ENCODE data around the gene EFNA5. TPM values are rescaled to one million over a fixed set of nuclear protein-coding genes. Genes with fewer than 3 reads are reported as not detected.

EFNA5 gene
- total RNA-seq, 1 donor from 2014 or later, result 10.2 TPM

- TF ChIP-seq, protein P1, sequence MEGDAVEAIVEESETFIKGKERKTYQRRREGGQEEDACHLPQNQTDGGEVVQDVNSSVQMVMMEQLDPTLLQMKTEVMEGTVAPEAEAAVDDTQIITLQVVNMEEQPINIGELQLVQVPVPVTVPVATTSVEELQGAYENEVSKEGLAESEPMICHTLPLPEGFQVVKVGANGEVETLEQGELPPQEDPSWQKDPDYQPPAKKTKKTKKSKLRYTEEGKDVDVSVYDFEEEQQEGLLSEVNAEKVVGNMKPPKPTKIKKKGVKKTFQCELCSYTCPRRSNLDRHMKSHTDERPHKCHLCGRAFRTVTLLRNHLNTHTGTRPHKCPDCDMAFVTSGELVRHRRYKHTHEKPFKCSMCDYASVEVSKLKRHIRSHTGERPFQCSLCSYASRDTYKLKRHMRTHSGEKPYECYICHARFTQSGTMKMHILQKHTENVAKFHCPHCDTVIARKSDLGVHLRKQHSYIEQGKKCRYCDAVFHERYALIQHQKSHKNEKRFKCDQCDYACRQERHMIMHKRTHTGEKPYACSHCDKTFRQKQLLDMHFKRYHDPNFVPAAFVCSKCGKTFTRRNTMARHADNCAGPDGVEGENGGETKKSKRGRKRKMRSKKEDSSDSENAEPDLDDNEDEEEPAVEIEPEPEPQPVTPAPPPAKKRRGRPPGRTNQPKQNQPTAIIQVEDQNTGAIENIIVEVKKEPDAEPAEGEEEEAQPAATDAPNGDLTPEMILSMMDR (IDR thresholded peaks at IDR 0.05), result no peak
- intact Hi-C loops (cut with DNase I), result no loop called here
- no peaks in the 10 kb centered on the region for H3K9me3 ChIP-seq
Observed at GRCh38 chr5:107532916-107533315, 137.8 kb downstream of the EFNA5 start.

DNA sequence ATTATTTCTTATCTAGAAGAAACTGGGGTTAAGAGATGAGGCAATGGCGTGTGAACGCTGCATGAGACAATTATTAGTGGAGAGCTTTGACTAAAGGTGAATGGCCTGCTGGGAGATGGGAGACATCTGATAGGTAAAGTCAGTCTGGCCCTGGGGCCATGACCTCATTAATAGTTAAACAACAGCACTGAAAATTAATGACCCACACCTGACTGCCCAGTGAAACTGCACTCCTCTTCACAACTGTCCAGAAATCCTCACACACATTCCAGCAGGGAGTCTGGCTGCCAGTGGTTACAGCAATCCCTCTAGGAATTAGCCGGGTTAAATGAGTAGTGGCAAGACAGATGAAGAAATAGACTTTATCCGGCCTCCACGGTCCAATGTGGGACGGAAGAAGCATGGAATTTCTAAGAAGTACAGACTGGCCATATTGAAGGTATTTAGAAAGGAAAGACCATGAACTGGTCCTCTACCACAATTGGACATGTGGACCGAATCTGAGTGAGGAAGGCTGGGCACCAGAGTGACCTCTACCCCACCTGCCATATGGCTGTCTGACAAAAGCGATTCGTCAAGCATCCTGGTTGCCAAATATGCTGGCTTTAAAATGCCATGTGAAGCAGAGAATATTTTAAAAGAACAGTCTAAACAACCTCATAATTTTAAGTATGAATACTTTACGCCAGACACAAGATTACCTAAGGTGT, 138.4 kb downstream of the EFNA5 start:
- Histone ChIP-seq H3K4me1 (no peaks in the 10 kb centered on the region), H3K9me3 (no peaks in the 10 kb centered on the region), H3K27me3 (ENCODE audit: low read depth) (no peaks in the 10 kb centered on the region), H3K4me3 (no peak overlapping the region), H3K27ac (no peak overlapping the region), H3K36me3 (no peaks in the 10 kb centered on the region)
- intact Hi-C loops (cut with DNase I), result no loop called here
- TF ChIP-seq, protein P1 (IDR thresholded peaks at IDR 0.05), result no peak
- ATAC-seq (no peak), DNase-seq (no peak)

More at GRCh38 chr5:107532916-107533315, 137.8 kb downstream of the EFNA5 start:
- DNase-seq (no peak), ATAC-seq (no peak)
- Histone ChIP-seq H3K27ac (no peak overlapping the region), H3K4me1 (no peaks in the 10 kb centered on the region), H3K27me3 (ENCODE audit: low read depth) (no peaks in the 10 kb centered on the region), H3K36me3 (no peaks in the 10 kb centered on the region), H3K4me3 (no peak overlapping the region)

- TF ChIP-seq, protein P1 (IDR thresholded peaks at IDR 0.05), result no peak
- intact Hi-C loops (cut with DNase I), result no loop called here
- no peak for ATAC-seq
- H3K27ac ChIP-seq, result no peak overlapping the region
- H3K36me3 ChIP-seq, result no peaks in the 10 kb centered on the region
- DNase-seq, result no peak
- H3K27me3 ChIP-seq (ENCODE audit: low read depth), result no peaks in the 10 kb centered on the region
- no peaks in the 10 kb centered on the region for H3K4me1 ChIP-seq
- H3K9me3 ChIP-seq, result no peaks in the 10 kb centered on the region
- H3K4me3 ChIP-seq, result no peak overlapping the region
Observed at GRCh38 chr5:107531308-107531707, 139.4 kb downstream of the EFNA5 start.

- Histone ChIP-seq H3K4me1 (no peaks in the 10 kb centered on the region), H3K4me3 (no peak overlapping the region), H3K9me3 (no peaks in the 10 kb centered on the region), H3K27ac (no peak overlapping the region), H3K36me3 (no peaks in the 10 kb centered on the region), H3K27me3 (ENCODE audit: low read depth) (no peaks in the 10 kb centered on the region)
- TF ChIP-seq, protein P1 (IDR thresholded peaks at IDR 0.05), result no peak
- intact Hi-C loops (cut with DNase I), result no loop called here
- no peak for DNase-seq
- no peak for ATAC-seq
Observed at GRCh38 chr5:107529618-107530017, 141.1 kb downstream of the EFNA5 start.

DNA sequence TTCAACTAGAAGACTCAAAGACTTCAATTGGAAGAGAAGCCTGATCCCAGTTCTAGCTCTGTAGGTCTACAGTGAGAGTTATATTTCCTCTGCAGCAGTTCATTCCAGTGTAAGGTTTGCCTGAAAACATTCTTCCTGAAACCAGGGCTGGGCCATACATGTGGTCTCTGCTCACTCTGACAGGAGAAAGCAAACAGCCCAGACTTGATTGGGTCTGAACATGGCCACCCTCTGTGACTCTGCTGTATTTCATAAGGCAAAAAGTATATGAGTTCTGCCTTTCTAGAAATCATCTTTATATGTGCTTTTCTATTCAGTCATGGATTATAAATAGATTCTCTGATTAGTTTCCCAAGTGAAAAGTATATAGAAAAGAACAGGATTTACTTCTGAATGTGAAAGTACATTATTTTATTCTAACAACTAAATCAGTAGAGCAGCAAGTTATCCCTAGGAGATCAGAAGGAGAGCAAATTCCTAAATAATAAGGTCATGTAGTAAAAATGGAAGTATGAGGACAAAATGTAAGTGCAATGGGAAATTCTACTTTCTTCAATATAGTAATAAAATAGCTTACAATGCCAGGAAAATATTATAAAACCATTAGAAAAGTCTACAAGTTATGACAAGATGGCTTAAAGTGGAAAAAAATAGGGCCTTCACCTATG, 144.3 kb downstream of the EFNA5 start:
- Histone ChIP-seq H3K4me3 (no peak overlapping the region), H3K27me3 (ENCODE audit: low read depth) (no peaks in the 10 kb centered on the region), H3K9me3 (no peaks in the 10 kb centered on the region), H3K27ac (no peak overlapping the region), H3K36me3 (no peaks in the 10 kb centered on the region), H3K4me1 (no peaks in the 10 kb centered on the region)
- TF ChIP-seq, protein P1 (IDR thresholded peaks at IDR 0.05), result no peak
- intact Hi-C loops (cut with DNase I), result no loop called here
- ATAC-seq (peak in 1 of 2 donors; percentile 24), DNase-seq (no peak)

Measured in lower lobe of right lung (tissue), 2 donors.